Kidney (tissue), 14 donors: ENCODE data around the gene GCNT4. TPM values are rescaled to one million over a fixed set of nuclear protein-coding genes. Genes with fewer than 3 reads are reported as not detected.

Experiments
- DNase-seq, 5 donors: peaks; one replicate each; pipeline ENCODE4 v3.0.0-alpha.2; 2013 to 2020
- FAIRE-seq: peaks from 2 replicates; lab custom pipeline; 2012; peaks lifted over from hg19 to GRCh38; lab: Jason Lieb, UNC
- H3K27ac ChIP-seq, 2 donors: one replicate each; pipeline ENCODE4 v1.7.0; 2013; ENCODE audit warnings: low read depth in 2 of 2, low read length in 2 of 2, inconsistent platforms in 1 of 2
- H3K27me3 ChIP-seq: one replicate; pipeline ENCODE4 v1.7.1; 2013; ENCODE audit warnings: low read length, inconsistent platforms; ENCODE audit not compliant: control insufficient read depth, insufficient read depth
- H3K36me3 ChIP-seq, 3 donors: one replicate each; pipeline versions ENCODE4 v1.7.0 to v1.7.1; 2013; ENCODE audit warnings: low read length in 3 of 3, control low read depth in 1 of 3, inconsistent platforms in 1 of 3; ENCODE audit not compliant: insufficient read depth in 3 of 3, control insufficient read depth in 2 of 3
- H3K4me1 ChIP-seq, 3 donors: one replicate each; pipeline versions ENCODE4 v1.7.0 to v1.7.1; 2013; ENCODE audit warnings: low read length in 3 of 3, inconsistent platforms in 1 of 3, low read depth in 1 of 3; ENCODE audit not compliant: control insufficient read depth in 2 of 3, insufficient read depth in 2 of 3
- H3K4me3 ChIP-seq, 3 donors: one replicate each; pipeline versions ENCODE4 v1.7.0 to v1.8.1; 2013; ENCODE audit warnings: low read length in 3 of 3, control low read depth in 1 of 3, inconsistent platforms in 1 of 3
- H3K9ac ChIP-seq, 3 donors: one replicate each; pipeline versions ENCODE4 v1.7.0 to v1.7.1; 2013; ENCODE audit warnings: low read length in 3 of 3, control low read depth in 1 of 3, inconsistent platforms in 1 of 3
- H3K9me3 ChIP-seq, 3 donors: one replicate each; pipeline versions ENCODE4 v1.7.0 to v1.7.1; 2013; ENCODE audit warnings: low read length in 3 of 3, control low read depth in 1 of 3, inconsistent platforms in 1 of 3; ENCODE audit not compliant: control insufficient read depth in 2 of 3, insufficient read depth in 1 of 3
- CTCF ChIP-seq: IDR thresholded peaks from 3 replicates; pipeline ENCODE4 v1.5.1; 2012; ENCODE audit warnings: mild to moderate bottlenecking, moderate library complexity, borderline replicate concordance; ENCODE audit not compliant: insufficient read depth; ENCODE audit errors: extremely low read depth
- intact Hi-C: fragments of 100-400 bp; cut with DNase I; formaldehyde crosslinking; loops from one replicate; pipeline ENCODE4 v1.11.1; 2022
- polyA plus RNA-seq: library from polyadenylated mRNA; stranded (reverse); fragments of 350-450 nt; fragmentation: Illumina TruSeq; extraction: RNeasy Lipid Tissue Mini Kit (QIAGEN cat#74804); gene quantifications from one replicate; pipeline ENCODE4 v1.2.3, GENCODE V29; 2014; ENCODE audit warnings: low read depth, low replicate concordance; ENCODE audit not compliant: insufficient read depth
- total RNA-seq: library from RNA; stranded (reverse); fragmentation: NEBNext Ultra II Directional; extraction: Animal tissue kit (Norgen Biotek cat#: 25700); gene quantifications from one replicate; pipeline ENCODE4 v1.2.1, GENCODE V29; 2021
- donor health status: control.
- donor health status: control.
- donor health status: control.
- donor health status: control.
- donor health status: control.
- donor health status: DM: yes; HTN: yes; CAD: no.
- donor health status: Normal renal cell carcinoma (clear cell type).

The GCNT4 gene
- total and polyA plus RNA-seq, 2 donors from 2014 or later = 2.0 to 2.6 TPM

GRCh38 chr5:75023368-75024159 is 28.8 kb downstream of the GCNT4 start:
- TF ChIP-seq CTCF = no peak
- DNase-seq = no peak
- no peak overlapping the region for H3K9ac ChIP-seq
- intact Hi-C loops = no loop called here
- H3K4me1 ChIP-seq = no peaks in the 10 kb centered on the region
- no peak overlapping the region for H3K27ac ChIP-seq
- no peak for FAIRE-seq
- no peaks in the 10 kb centered on the region for H3K27me3 ChIP-seq
- H3K4me3 ChIP-seq = no peak overlapping the region
- no peaks in the 10 kb centered on the region for H3K9me3 ChIP-seq
- no peaks in the 10 kb centered on the region for H3K36me3 ChIP-seq

GRCh38 chr5:75021800-75022199 is 30.6 kb downstream of the GCNT4 start:
- Histone ChIP-seq H3K36me3 (no peaks in the 10 kb centered on the region), H3K27me3 (no peaks in the 10 kb centered on the region), H3K4me1 (no peaks in the 10 kb centered on the region), H3K9me3 (no peaks in the 10 kb centered on the region), H3K27ac (no peak overlapping the region), H3K4me3 (no peak overlapping the region), H3K9ac (no peak overlapping the region)
- TF ChIP-seq CTCF = no peak
- no peak for FAIRE-seq
- DNase-seq = no peak
- intact Hi-C loops = no loop called here

GRCh38 chr5:75021219-75021618 is 31.1 kb downstream of the GCNT4 start:
- DNase-seq = no peak
- Histone ChIP-seq H3K36me3 (no peaks in the 10 kb centered on the region), H3K4me3 (no peak overlapping the region), H3K27ac (no peak overlapping the region), H3K9me3 (no peaks in the 10 kb centered on the region), H3K9ac (no peak overlapping the region), H3K27me3 (no peaks in the 10 kb centered on the region), H3K4me1 (no peaks in the 10 kb centered on the region)
- intact Hi-C loops = no loop called here
- TF ChIP-seq CTCF = no peak
- no peak for FAIRE-seq
